CD4-positive, alpha-beta memory T cell (primary cell): Measurements from ENCODE around the gene MGST2. TPM values are rescaled to one million over a fixed set of nuclear protein-coding genes. Genes with fewer than 3 reads are reported as not detected.
A peak's percentile ranks its signal among the peaks of the same experiment; 100 is the strongest.

ENCODE experiments used
- CTCF ChIA-PET: fragments of 350-600 bp; sonication (Branson Sonifier 250); formaldehyde crosslinking; loops from one replicate; lab custom pipeline; 2021; ENCODE audit warnings: inconsistent platforms; ENCODE audit not compliant: partially characterized antibody; lab: Charles Lee
- POLR2A ChIA-PET: fragments of 350-600 bp; sonication (Branson Sonifier 250); formaldehyde crosslinking; loops from one replicate; lab custom pipeline; 2021; ENCODE audit not compliant: partially characterized antibody; lab: Charles Lee
- DNase-seq, 5 donors: peaks; one replicate each; pipeline versions ENCODE4 v3.0.0 to v3.0.0-alpha.2; 2020 to 2022; ENCODE audit warnings: mixed read lengths in 1 of 5
- H3K27ac ChIP-seq: one replicate; pipeline ENCODE4 v1.7.0; 2013; ENCODE audit warnings: low read depth, low read length
- H3K27me3 ChIP-seq: 2 replicates; pipeline ENCODE4 v1.7.0; 2013; ENCODE audit warnings: mild to moderate bottlenecking, low read length, moderate library complexity; ENCODE audit not compliant: insufficient read depth
- H3K36me3 ChIP-seq: 2 replicates; pipeline ENCODE4 v1.7.0; 2013; ENCODE audit warnings: mild to moderate bottlenecking, low read length, moderate library complexity; ENCODE audit not compliant: insufficient read depth
- H3K4me1 ChIP-seq: 2 replicates; pipeline ENCODE4 v1.7.0; 2013; ENCODE audit warnings: mild to moderate bottlenecking, low read length, moderate library complexity; ENCODE audit not compliant: insufficient read depth
- H3K4me3 ChIP-seq, 2 donors: one replicate each; pipeline ENCODE4 v1.7.0; 2013; ENCODE audit warnings: low read length in 2 of 2, mild to moderate bottlenecking in 1 of 2
- H3K9me3 ChIP-seq, 2 donors: one replicate each; pipeline ENCODE4 v1.7.0; 2013; ENCODE audit warnings: low read length in 2 of 2, control low read depth in 1 of 2; ENCODE audit not compliant: control insufficient read depth in 1 of 2
- H3K27ac Mint-ChIP-seq, 7 donors: one replicate each; pipeline ENCODE4 v1.8.0; 2020 to 2021; ENCODE audit warnings: mixed read lengths in 7 of 7, mild to moderate bottlenecking in 6 of 7, inconsistent platforms in 3 of 7, moderate library complexity in 3 of 7
- H3K27me3 Mint-ChIP-seq, 2 donors: one replicate each; pipeline ENCODE4 v1.8.0; 2020 to 2021; ENCODE audit warnings: mixed read lengths in 2 of 2
- H3K36me3 Mint-ChIP-seq, 2 donors: one replicate each; pipeline ENCODE4 v1.8.0; 2020 to 2021; ENCODE audit warnings: mixed read lengths in 2 of 2, inconsistent platforms in 1 of 2, mild to moderate bottlenecking in 1 of 2
- H3K4me1 Mint-ChIP-seq, 4 donors: one replicate each; pipeline ENCODE4 v1.8.0; 2020 to 2021; ENCODE audit warnings: mixed read lengths in 4 of 4, mild to moderate bottlenecking in 1 of 4
- H3K4me3 Mint-ChIP-seq, 8 donors: one replicate each; pipeline ENCODE4 v1.8.0; 2020 to 2021; ENCODE audit warnings: mixed read lengths in 8 of 8, mild to moderate bottlenecking in 7 of 8, moderate library complexity in 6 of 8, inconsistent platforms in 3 of 8
- H3K9me3 Mint-ChIP-seq, 8 donors: one replicate each; pipeline ENCODE4 v1.8.0; 2020 to 2021; ENCODE audit warnings: mixed read lengths in 8 of 8, mild to moderate bottlenecking in 5 of 8, inconsistent platforms in 3 of 8, moderate library complexity in 1 of 8
- intact Hi-C: fragments of 100-400 bp; cut with micrococcal nuclease; formaldehyde crosslinking; loops from one replicate; pipeline ENCODE4 v1.15.1; 2023
- polyA plus RNA-seq, 2 donors: library from polyadenylated mRNA; unstranded; fragments of 300-500 nt; fragmentation: Illumina TruSeq; gene quantifications; one replicate each; pipeline ENCODE4 v1.2.3, GENCODE V29; 2021
- total RNA-seq, 2 experiments: library from RNA; stranded (reverse); gene quantifications; one replicate each; pipeline ENCODE4 v1.2.3, GENCODE V29; 2021

The MGST2 gene
- 1 to 10 TPM; 1.0 to 1.5 TPM for total RNA-seq
- 10 to 100 TPM; 15.1 to 26.2 TPM for polyA plus RNA-seq

- peak; percentile 16 to 36 (median 24) for DNase-seq
- Histone ChIP-seq H3K36me3 (no peaks in the 10 kb centered on the region), H3K27ac (peak within 1 kb of the TSS; percentile 34), H3K4me3 (peak within 1 kb of the TSS; percentile 37 to 58), H3K27me3 (no peaks in the 10 kb centered on the region), H3K9me3 (no peaks in the 10 kb centered on the region), H3K4me1 (peaks cover 16% of the 10 kb centered on the region)
- POLR2A ChIA-PET = interaction anchor here (0.6 to 2.3 kb wide), 7 partner anchors 8 to 582 kb away, joined by 3 to 25 read pairs (median 3); no protein-coding TSS in a partner anchor
- Mint-ChIP-seq H3K27ac (peak within 1 kb of the TSS; percentile 64 to 98 (median 88)), H3K9me3 (no peaks in the 10 kb centered on the region), H3K27me3 (no peaks in the 10 kb centered on the region), H3K4me3 (peak within 1 kb of the TSS; percentile 93 to 100 (median 98)), H3K4me1 (peaks cover 12 to 31% (median 15%) of the 10 kb centered on the region in 4 donors), H3K36me3 (peaks cover 0 to 1% of the 10 kb centered on the region in 2 donors)
- intact Hi-C loops = no loop called here
- CTCF ChIA-PET = interaction anchor here (0.6 to 18.0 kb wide), 5 partner anchors 12 to 635 kb away, joined by 3 to 204 read pairs (median 3); no protein-coding TSS in a partner anchor
These were observed at the start of gene MGST2 for GRCh38 chr4:139665690-139666529. Gene MGST2 (plus strand): TSS chr4:139665819. CDS start chr4:139666020, 201 bp downstream.

- Histone ChIP-seq H3K36me3 (no peaks in the 10 kb centered on the region), H3K27ac (no peak overlapping the region), H3K27me3 (no peaks in the 10 kb centered on the region), H3K4me3 (no peak overlapping the region), H3K4me1 (no peaks in the 10 kb centered on the region), H3K9me3 (no peaks in the 10 kb centered on the region)
- intact Hi-C loops = no loop called here
- Mint-ChIP-seq H3K27me3 (no peaks in the 10 kb centered on the region), H3K36me3 (no peaks in the 10 kb centered on the region), H3K4me1 (peaks cover 0 to 4% (median 0%) of the 10 kb centered on the region in 4 donors), H3K9me3 (no peaks in the 10 kb centered on the region), H3K4me3 (no peak overlapping the region), H3K27ac (no peak overlapping the region)
- ChIA-PET POLR2A (no interaction called here), CTCF (interaction anchor here (0.9 to 6.3 kb wide), 4 partner anchors 15 to 36 kb away, joined by 3 to 21 read pairs (median 3); no protein-coding TSS in a partner anchor)
- DNase-seq = no peak
These were observed 47.7 kb upstream of the MGST2 start for GRCh38 chr4:139617702-139618490.

- no peaks in the 10 kb centered on the region for H3K4me1 ChIP-seq
- intact Hi-C loops = no loop called here
- H3K27me3 ChIP-seq = no peaks in the 10 kb centered on the region
- Mint-ChIP-seq H3K9me3 (peaks cover 0 to 2% (median 0%) of the 10 kb centered on the region in 8 donors), H3K27ac (no peak overlapping the region), H3K4me1 (peaks cover 0 to 4% (median 0%) of the 10 kb centered on the region in 4 donors), H3K27me3 (peaks cover 0 to 4% of the 10 kb centered on the region in 2 donors), H3K4me3 (no peak overlapping the region), H3K36me3 (no peaks in the 10 kb centered on the region)
- ChIA-PET CTCF (interaction anchor here (0.8 to 2.6 kb wide), 5 partner anchors 9 to 37 kb away, joined by 3 to 12 read pairs (median 5); no protein-coding TSS in a partner anchor), POLR2A (no interaction called here)
- peak in 1 of 5 donors; percentile 4 for DNase-seq
- H3K36me3 ChIP-seq = no peaks in the 10 kb centered on the region
- H3K9me3 ChIP-seq = no peaks in the 10 kb centered on the region
- H3K4me3 ChIP-seq = no peak overlapping the region
- no peak overlapping the region for H3K27ac ChIP-seq
These were observed 46.0 kb upstream of the MGST2 start for GRCh38 chr4:139619644-139620043.

- no peaks in the 10 kb centered on the region for H3K9me3 ChIP-seq
- no peak for DNase-seq
- intact Hi-C loops = no loop called here
- H3K4me3 ChIP-seq = no peak overlapping the region
- H3K4me1 ChIP-seq = no peaks in the 10 kb centered on the region
- no peak overlapping the region for H3K27ac Mint-ChIP-seq
- CTCF ChIA-PET = no interaction called here
- peaks cover 0 to 2% (median 0%) of the 10 kb centered on the region in 8 donors for H3K9me3 Mint-ChIP-seq
- H3K27ac ChIP-seq = no peak overlapping the region
- H3K4me1 Mint-ChIP-seq = peaks cover 0 to 2% (median 0%) of the 10 kb centered on the region in 4 donors
- no peaks in the 10 kb centered on the region for H3K36me3 Mint-ChIP-seq
- H3K27me3 Mint-ChIP-seq = peaks cover 3 to 6% of the 10 kb centered on the region in 2 donors
- POLR2A ChIA-PET = no interaction called here
- no peaks in the 10 kb centered on the region for H3K36me3 ChIP-seq
- H3K4me3 Mint-ChIP-seq = no peak overlapping the region
- H3K27me3 ChIP-seq = no peaks in the 10 kb centered on the region
These were observed 42.7 kb upstream of the MGST2 start for GRCh38 chr4:139622901-139623381.

- Histone ChIP-seq H3K27me3 (no peaks in the 10 kb centered on the region), H3K27ac (no peak overlapping the region), H3K36me3 (no peaks in the 10 kb centered on the region), H3K4me3 (no peak overlapping the region), H3K4me1 (no peaks in the 10 kb centered on the region), H3K9me3 (no peaks in the 10 kb centered on the region)
- Mint-ChIP-seq H3K9me3 (peaks cover 0 to 2% (median 0%) of the 10 kb centered on the region in 8 donors), H3K27ac (no peak overlapping the region), H3K4me3 (no peak overlapping the region), H3K4me1 (peaks cover 0 to 2% (median 0%) of the 10 kb centered on the region in 4 donors), H3K36me3 (no peaks in the 10 kb centered on the region), H3K27me3 (peaks cover 3 to 6% of the 10 kb centered on the region in 2 donors)
- ChIA-PET CTCF (interaction anchor here (2.7 kb wide), 1 partner anchor 28 kb away, joined by 8 read pairs; no protein-coding TSS in a partner anchor), POLR2A (no interaction called here)
- intact Hi-C loops = no loop called here
- DNase-seq = no peak
These were observed 41.1 kb upstream of the MGST2 start for GRCh38 chr4:139624441-139625092.

- intact Hi-C loops = no loop called here
These were observed 40.5 kb upstream of the MGST2 start for GRCh38 chr4:139625093-139625455.

More at GRCh38 chr4:139625093-139625455, 40.5 kb upstream of the MGST2 start:
- ChIA-PET POLR2A (no interaction called here), CTCF (interaction anchor here (2.7 kb wide), 1 partner anchor 27 kb away, joined by 8 read pairs; no protein-coding TSS in a partner anchor)
- H3K4me3 ChIP-seq = no peak overlapping the region
- DNase-seq = no peak
- Mint-ChIP-seq H3K4me1 (peaks cover 0 to 2% (median 0%) of the 10 kb centered on the region in 4 donors), H3K27me3 (peaks cover 3 to 6% of the 10 kb centered on the region in 2 donors), H3K4me3 (no peak overlapping the region), H3K27ac (no peak overlapping the region), H3K36me3 (no peaks in the 10 kb centered on the region), H3K9me3 (peaks cover 0 to 2% (median 0%) of the 10 kb centered on the region in 8 donors)
- H3K4me1 ChIP-seq = no peaks in the 10 kb centered on the region
- no peaks in the 10 kb centered on the region for H3K9me3 ChIP-seq
- H3K27me3 ChIP-seq = no peaks in the 10 kb centered on the region
- no peak overlapping the region for H3K27ac ChIP-seq
- H3K36me3 ChIP-seq = no peaks in the 10 kb centered on the region
